Measurements from ENCODE around the gene SND1. TPM values are rescaled to one million over a fixed set of nuclear protein-coding genes. Genes with fewer than 3 reads are reported as not detected.

The SND1 gene
- polyA plus RNA-seq, 3 donors, result 46.5 to 97.3 (median 79.8) TPM

GRCh38 chr7:127620406-127621233 lies 31.4 kb upstream of the SND1 start:
- Mint-ChIP-seq H3K9me3 (peaks cover 0 to 13% (median 5%) of the 10 kb centered on the region in 7 donors), H3K4me1 (peaks cover 11% of the 10 kb centered on the region), H3K36me3 (no peaks in the 10 kb centered on the region), H3K4me3 (peak overlapping the region in 1 of 2 donors; percentile 70), H3K27me3 (ENCODE audit: low read depth in 3 of 3) (peaks cover 38 to 66% (median 42%) of the 10 kb centered on the region in 3 donors), H3K27ac (no peak overlapping the region)
- Histone ChIP-seq H3K4me3 (replicated peaks in 1 of 3; ENCODE audit: low read depth in 2 of 3, low read length in 3 of 3) (no peak overlapping the region), H3K9ac (ENCODE audit: insufficient read depth, low read length, poor library complexity, severe bottlenecking) (no peak overlapping the region), H3K9me3 (replicated peaks in 1 of 2; ENCODE audit: control insufficient read depth in 1 of 2, insufficient read depth in 1 of 2, low read length in 2 of 2) (no peaks in the 10 kb centered on the region), H2AFZ (ENCODE audit: insufficient read depth, low read depth, low read length, poor library complexity, severe bottlenecking) (no peak overlapping the region), H3K36me3 (replicated peaks in 1 of 2; ENCODE audit: control insufficient read depth in 1 of 2, insufficient read depth in 2 of 2, low read length in 2 of 2) (no peaks in the 10 kb centered on the region), H3K27ac (ENCODE audit: low read depth in 1 of 2, low read length in 2 of 2) (no peak overlapping the region), H3K4me2 (replicated peaks; ENCODE audit: extremely low read depth, low read length, poor library complexity, severe bottlenecking) (no peak overlapping the region), H3K4me1 (ENCODE audit: control insufficient read depth in 1 of 2, insufficient read depth in 2 of 2, low read length in 2 of 2) (no peaks in the 10 kb centered on the region), H3K79me2 (ENCODE audit: insufficient read depth, low read length) (no peaks in the 10 kb centered on the region), H3K27me3 (ENCODE audit: control insufficient read depth in 2 of 2, insufficient read depth in 2 of 2, low read length in 2 of 2) (peaks cover 17 to 51% of the 10 kb centered on the region in 2 donors), H4K20me1 (ENCODE audit: insufficient read depth, low read length) (no peaks in the 10 kb centered on the region)
- intact Hi-C loops (cut with micrococcal nuclease), result no loop called here
- TF ChIP-seq CTCF (IDR thresholded peaks at IDR 0.05), result no peak
- 2% methylated on average over 15 of the region's 24 CpGs for WGBS (ENCODE audit: insufficient coverage)
- DNase-seq, result no peak

GRCh38 chr7:127625331-127625730 lies 26.7 kb upstream of the SND1 start:
- Histone ChIP-seq H3K27me3 (ENCODE audit: control insufficient read depth in 2 of 2, insufficient read depth in 2 of 2, low read length in 2 of 2) (peaks cover 10 to 23% of the 10 kb centered on the region in 2 donors), H3K36me3 (replicated peaks in 1 of 2; ENCODE audit: control insufficient read depth in 1 of 2, insufficient read depth in 2 of 2, low read length in 2 of 2) (no peaks in the 10 kb centered on the region), H4K20me1 (ENCODE audit: insufficient read depth, low read length) (no peaks in the 10 kb centered on the region), H3K9me3 (replicated peaks in 1 of 2; ENCODE audit: control insufficient read depth in 1 of 2, insufficient read depth in 1 of 2, low read length in 2 of 2) (no peaks in the 10 kb centered on the region), H3K4me3 (replicated peaks in 1 of 3; ENCODE audit: low read depth in 2 of 3, low read length in 3 of 3) (no peak overlapping the region), H3K9ac (ENCODE audit: insufficient read depth, low read length, poor library complexity, severe bottlenecking) (no peak overlapping the region), H2AFZ (ENCODE audit: insufficient read depth, low read depth, low read length, poor library complexity, severe bottlenecking) (no peak overlapping the region), H3K27ac (ENCODE audit: low read depth in 1 of 2, low read length in 2 of 2) (no peak overlapping the region), H3K4me1 (ENCODE audit: control insufficient read depth in 1 of 2, insufficient read depth in 2 of 2, low read length in 2 of 2) (no peaks in the 10 kb centered on the region), H3K4me2 (replicated peaks; ENCODE audit: extremely low read depth, low read length, poor library complexity, severe bottlenecking) (no peak overlapping the region), H3K79me2 (ENCODE audit: insufficient read depth, low read length) (no peaks in the 10 kb centered on the region)
- no peak for DNase-seq
- intact Hi-C loops (cut with micrococcal nuclease), result no loop called here
- H3K36me3 Mint-ChIP-seq, result no peaks in the 10 kb centered on the region
- H3K27me3 Mint-ChIP-seq (ENCODE audit: low read depth in 3 of 3), result peaks cover 15 to 32% (median 15%) of the 10 kb centered on the region in 3 donors
- peaks cover 13% of the 10 kb centered on the region for H3K4me1 Mint-ChIP-seq
- no peak overlapping the region for H3K27ac Mint-ChIP-seq
- H3K9me3 Mint-ChIP-seq, result peaks cover 0 to 13% (median 7%) of the 10 kb centered on the region in 7 donors
- no peak for TF ChIP-seq CTCF (IDR thresholded peaks at IDR 0.05)
- no peak overlapping the region for H3K4me3 Mint-ChIP-seq

All from CD14-positive monocyte (primary cell).